Fibroblast of lung (primary cell): ENCODE results near the gene C17orf58. TPM values are rescaled to one million over a fixed set of nuclear protein-coding genes. Genes with fewer than 3 reads are reported as not detected.

ENCODE experiments used
- DNase-seq, 2 donors: peaks; one replicate each; pipeline versions ENCODE4 v3.0.0 to v3.0.0-alpha.2; 2010; ENCODE audit warnings: low read depth in 2 of 2
- H2AFZ ChIP-seq: 2 replicates; pipeline ENCODE4 v1.5.1; 2012; ENCODE audit warnings: low read length, control low read depth, inconsistent platforms
- H3K27ac ChIP-seq: 2 replicates; pipeline ENCODE4 v1.5.1; 2011; ENCODE audit warnings: low read length, control low read depth; ENCODE audit not compliant: insufficient read depth
- H3K27me3 ChIP-seq: 2 replicates; pipeline ENCODE4 v1.5.1; 2011; ENCODE audit warnings: mild to moderate bottlenecking, low read length; ENCODE audit not compliant: control insufficient read depth, insufficient read depth
- H3K36me3 ChIP-seq: 2 replicates; pipeline ENCODE4 v1.5.1; 2011; ENCODE audit warnings: low read length; ENCODE audit not compliant: control insufficient read depth, insufficient read depth
- H3K4me1 ChIP-seq: 2 replicates; pipeline ENCODE4 v1.5.1; 2011; ENCODE audit warnings: low read length; ENCODE audit not compliant: control insufficient read depth, insufficient read depth; ENCODE audit errors: extremely low read depth
- H3K4me2 ChIP-seq: 2 replicates; pipeline ENCODE4 v1.5.1; 2011; ENCODE audit warnings: low read length, control low read depth; ENCODE audit not compliant: insufficient read depth; ENCODE audit errors: extremely low read depth
- H3K4me3 ChIP-seq, 4 experiments: fragments of 200-600 bp in 1 of 4; sonication (generic) in 1 of 4; replicated peaks in 1 of 4; 2 replicates each; pipeline ENCODE4 v1.5.1; 2011 to 2016; ENCODE audit warnings: low read length in 4 of 4, low read depth in 3 of 4, mild to moderate bottlenecking in 3 of 4, control low read depth in 2 of 4, inconsistent platforms in 1 of 4, mixed read lengths in 1 of 4; ENCODE audit not compliant: insufficient read depth in 1 of 4; ENCODE audit errors: control extremely low read depth in 1 of 4
- H3K79me2 ChIP-seq: 2 replicates; pipeline ENCODE4 v1.5.1; 2012; ENCODE audit warnings: mild to moderate bottlenecking, low read length, inconsistent platforms; ENCODE audit not compliant: control insufficient read depth, insufficient read depth
- H3K9ac ChIP-seq: 2 replicates; pipeline ENCODE4 v1.5.1; 2011; ENCODE audit warnings: mild to moderate bottlenecking, low read length, control low read depth; ENCODE audit not compliant: insufficient read depth
- H3K9me3 ChIP-seq: 2 replicates; pipeline ENCODE4 v1.5.1; 2012; ENCODE audit warnings: low read depth, low read length; ENCODE audit not compliant: control insufficient read depth, insufficient read depth
- H4K20me1 ChIP-seq: 2 replicates; pipeline ENCODE4 v1.5.1; 2011; ENCODE audit warnings: low read length; ENCODE audit not compliant: control insufficient read depth, insufficient read depth; ENCODE audit errors: extremely low read depth
- CTCF ChIP-seq, 2 donors: IDR thresholded peaks in 1 of 2; conservative IDR thresholded peaks in 1 of 2; 1 replicate in 1 of 2; 2 replicates in 1 of 2; pipeline ENCODE4 v1.5.1; 2011 to 2012; ENCODE audit warnings: low read length in 2 of 2, control low read depth in 1 of 2, inconsistent platforms in 1 of 2, low read depth in 1 of 2, mild to moderate bottlenecking in 1 of 2
- EZH2 ChIP-seq: IDR thresholded peaks from 2 replicates; pipeline ENCODE4 v1.5.1; 2012; ENCODE audit warnings: low read length, control low read depth, mild to moderate bottlenecking; ENCODE audit errors: missing control alignments
- polyA plus RNA-seq, 2 donors: library from polyadenylated mRNA; depleted of rRNA in 1 of 2; stranded (reverse) in 1 of 2; unstranded in 1 of 2; fragments of >200 nt; gene quantifications; 2 replicates each; pipeline ENCODE4 v1.2.1, GENCODE V29; 2011 to 2012; ENCODE audit warnings: missing spikeins in 1 of 2
- total RNA-seq: library from RNA; depleted of rRNA; stranded (reverse); fragments of >200 nt; gene quantifications from 2 replicates; pipeline ENCODE4 v1.2.1, GENCODE V29; 2014

C17orf58 gene
- total and polyA plus RNA-seq, 2 donors (not counting 1 experiment from before 2014, with no cell fraction given) = 10.6 to 17.0 TPM

GRCh38 chr17:67999291-67999911 is 3.1 kb upstream of the C17orf58 start:
- Histone ChIP-seq H4K20me1 (no peaks in the 10 kb centered on the region), H3K4me1 (peaks cover 7% of the 10 kb centered on the region), H3K79me2 (no peaks in the 10 kb centered on the region), H3K36me3 (no peaks in the 10 kb centered on the region), H3K4me3 (no peak overlapping the region), H3K4me2 (no peak overlapping the region), H3K9me3 (no peaks in the 10 kb centered on the region), H2AFZ (no peak overlapping the region), H3K27me3 (no peaks in the 10 kb centered on the region), H3K27ac (no peak overlapping the region), H3K9ac (no peak overlapping the region)
- peak in 1 of 2 donors; percentile 20 for DNase-seq
- no peak for TF ChIP-seq EZH2

GRCh38 chr17:67998466-67998865 is 2.2 kb upstream of the C17orf58 start:
- H3K9me3 ChIP-seq = no peaks in the 10 kb centered on the region
- no peak overlapping the region for H3K4me3 ChIP-seq
- no peak for TF ChIP-seq EZH2
- no peak for TF ChIP-seq CTCF (conservative IDR thresholded peaks at IDR 0.05 in 1 of 2, IDR thresholded peaks at IDR 0.05 in 1 of 2; ENCODE audit: low read depth in 1 of 2, low read length in 2 of 2)
- no peaks in the 10 kb centered on the region for H4K20me1 ChIP-seq
- H3K36me3 ChIP-seq = no peaks in the 10 kb centered on the region
- H3K9ac ChIP-seq = no peak overlapping the region
- no peak for DNase-seq
- no peak overlapping the region for H2AFZ ChIP-seq
- H3K4me1 ChIP-seq = peaks cover 9% of the 10 kb centered on the region
- no peak overlapping the region for H3K27ac ChIP-seq
- H3K4me2 ChIP-seq = no peak overlapping the region
- H3K27me3 ChIP-seq = no peaks in the 10 kb centered on the region
- no peaks in the 10 kb centered on the region for H3K79me2 ChIP-seq

GRCh38 chr17:67995570-67996263 is 552 bp downstream of the C17orf58 start:
- peaks cover 9% of the 10 kb centered on the region for H3K4me1 ChIP-seq
- no peak for TF ChIP-seq EZH2
- TF ChIP-seq CTCF (conservative IDR thresholded peaks at IDR 0.05 in 1 of 2, IDR thresholded peaks at IDR 0.05 in 1 of 2; ENCODE audit: low read depth in 1 of 2, low read length in 2 of 2) = no peak
- no peaks in the 10 kb centered on the region for H3K27me3 ChIP-seq
- H3K27ac ChIP-seq = no peak overlapping the region
- H3K9ac ChIP-seq = peak overlapping the region; percentile 52
- DNase-seq = peak; percentile 2 to 14
- H3K79me2 ChIP-seq = no peaks in the 10 kb centered on the region
- no peaks in the 10 kb centered on the region for H3K36me3 ChIP-seq
- H2AFZ ChIP-seq = peak overlapping the region; percentile 54
- no peaks in the 10 kb centered on the region for H4K20me1 ChIP-seq
- peak overlapping the region; percentile 98 for H3K4me2 ChIP-seq
- no peaks in the 10 kb centered on the region for H3K9me3 ChIP-seq
- H3K4me3 ChIP-seq = peak overlapping the region; percentile 54 to 76 (median 65)
